Measurements from ENCODE around the gene VPS26A.

DNA sequence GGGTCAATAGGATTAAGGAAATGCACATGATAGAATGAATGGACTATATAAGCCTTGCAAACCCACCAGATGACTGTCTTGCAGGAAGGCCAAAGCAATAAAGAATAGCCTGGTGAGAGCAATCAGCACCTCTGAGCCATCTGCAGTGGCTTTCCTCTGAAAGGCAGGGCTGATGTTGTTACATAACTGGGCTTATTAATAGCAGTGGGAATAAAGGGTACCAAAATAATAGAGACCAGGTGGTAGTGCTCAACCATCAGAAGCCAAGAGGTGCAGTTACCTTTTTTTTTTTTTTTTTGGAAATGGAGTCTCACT, 16.8 kb upstream of the VPS26A start:
- TF ChIP-seq, protein P1, sequence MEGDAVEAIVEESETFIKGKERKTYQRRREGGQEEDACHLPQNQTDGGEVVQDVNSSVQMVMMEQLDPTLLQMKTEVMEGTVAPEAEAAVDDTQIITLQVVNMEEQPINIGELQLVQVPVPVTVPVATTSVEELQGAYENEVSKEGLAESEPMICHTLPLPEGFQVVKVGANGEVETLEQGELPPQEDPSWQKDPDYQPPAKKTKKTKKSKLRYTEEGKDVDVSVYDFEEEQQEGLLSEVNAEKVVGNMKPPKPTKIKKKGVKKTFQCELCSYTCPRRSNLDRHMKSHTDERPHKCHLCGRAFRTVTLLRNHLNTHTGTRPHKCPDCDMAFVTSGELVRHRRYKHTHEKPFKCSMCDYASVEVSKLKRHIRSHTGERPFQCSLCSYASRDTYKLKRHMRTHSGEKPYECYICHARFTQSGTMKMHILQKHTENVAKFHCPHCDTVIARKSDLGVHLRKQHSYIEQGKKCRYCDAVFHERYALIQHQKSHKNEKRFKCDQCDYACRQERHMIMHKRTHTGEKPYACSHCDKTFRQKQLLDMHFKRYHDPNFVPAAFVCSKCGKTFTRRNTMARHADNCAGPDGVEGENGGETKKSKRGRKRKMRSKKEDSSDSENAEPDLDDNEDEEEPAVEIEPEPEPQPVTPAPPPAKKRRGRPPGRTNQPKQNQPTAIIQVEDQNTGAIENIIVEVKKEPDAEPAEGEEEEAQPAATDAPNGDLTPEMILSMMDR (conservative IDR thresholded peaks at IDR 0.05), result no peak
- no peak for TF ChIP-seq EZH2 (IDR thresholded peaks at IDR 0.05; ENCODE audit: low read depth)
